Cardiac fibroblast (primary cell): ENCODE results near the gene EEF2.
"Not testable (repeated sequence)": the region's sequence is repeated elsewhere in the genome, so short reads cannot be mapped to it uniquely, and the experiment has no call there.

Source experiments
- DNase-seq, 2 donors: peaks; one replicate each; pipeline versions ENCODE4 v3.0.0 to v3.0.0-alpha.2; 2010; ENCODE audit warnings: low read depth in 2 of 2
- H3K4me3 ChIP-seq, 2 donors: replicated peaks in 1 of 2; 1 replicate in 1 of 2; 2 replicates in 1 of 2; pipeline ENCODE4 v1.5.1; 2011; ENCODE audit warnings: low read depth in 2 of 2, low read length in 2 of 2, mild to moderate bottlenecking in 2 of 2, moderate library complexity in 1 of 2
- TF ChIP-seq, protein P1 (sequence below): IDR thresholded peaks from one replicate; pipeline ENCODE4 v1.5.1; 2011; ENCODE audit warnings: low read depth, mild to moderate bottlenecking, low read length, inconsistent platforms

EEF2 gene

DNA sequence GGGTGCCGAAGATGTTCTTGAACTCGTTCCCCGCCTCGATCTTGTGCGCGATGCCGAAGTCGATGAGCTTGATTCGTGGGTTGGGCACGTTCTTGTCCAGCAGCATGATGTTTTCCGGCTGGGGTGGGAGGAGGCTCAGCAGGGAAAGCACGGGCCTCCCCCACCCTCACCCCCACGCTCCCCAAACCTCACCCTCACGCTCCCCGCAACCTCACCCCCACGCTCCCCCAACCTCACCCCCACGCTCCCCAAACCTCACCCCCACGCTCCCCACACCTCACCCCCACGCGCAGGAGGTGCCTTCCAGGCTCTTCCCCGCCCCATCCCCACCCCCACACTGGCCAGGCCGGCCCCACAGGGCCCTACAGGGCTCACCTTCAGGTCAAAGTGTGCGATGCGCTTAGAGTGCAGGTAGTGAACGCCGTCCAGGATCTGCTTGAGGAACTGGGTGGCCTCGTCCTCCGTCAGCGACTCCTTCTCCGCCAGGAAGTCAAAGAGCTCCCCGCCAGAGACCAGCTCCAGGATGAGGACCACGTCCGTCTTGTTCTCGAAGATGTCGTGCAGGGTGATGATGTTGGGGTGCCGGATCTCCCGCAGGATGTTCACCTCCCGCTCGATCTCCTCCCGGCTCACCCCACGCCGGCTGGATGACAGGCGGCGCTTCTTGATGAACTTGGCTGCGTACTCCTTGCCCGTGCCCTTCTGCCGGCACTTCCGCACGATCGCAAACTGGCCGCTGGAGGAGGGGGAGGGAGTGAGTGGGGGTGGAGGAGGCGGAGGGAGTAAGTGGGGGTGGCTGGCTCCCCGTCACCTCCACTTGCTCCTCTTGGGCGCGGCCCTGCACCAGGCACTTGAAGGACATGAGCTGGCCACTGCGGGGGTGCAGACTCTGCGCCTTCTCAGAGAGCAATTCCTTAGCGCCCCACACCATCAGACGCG, 20.7 kb downstream of the EEF2 start:
- TF ChIP-seq, protein P1, sequence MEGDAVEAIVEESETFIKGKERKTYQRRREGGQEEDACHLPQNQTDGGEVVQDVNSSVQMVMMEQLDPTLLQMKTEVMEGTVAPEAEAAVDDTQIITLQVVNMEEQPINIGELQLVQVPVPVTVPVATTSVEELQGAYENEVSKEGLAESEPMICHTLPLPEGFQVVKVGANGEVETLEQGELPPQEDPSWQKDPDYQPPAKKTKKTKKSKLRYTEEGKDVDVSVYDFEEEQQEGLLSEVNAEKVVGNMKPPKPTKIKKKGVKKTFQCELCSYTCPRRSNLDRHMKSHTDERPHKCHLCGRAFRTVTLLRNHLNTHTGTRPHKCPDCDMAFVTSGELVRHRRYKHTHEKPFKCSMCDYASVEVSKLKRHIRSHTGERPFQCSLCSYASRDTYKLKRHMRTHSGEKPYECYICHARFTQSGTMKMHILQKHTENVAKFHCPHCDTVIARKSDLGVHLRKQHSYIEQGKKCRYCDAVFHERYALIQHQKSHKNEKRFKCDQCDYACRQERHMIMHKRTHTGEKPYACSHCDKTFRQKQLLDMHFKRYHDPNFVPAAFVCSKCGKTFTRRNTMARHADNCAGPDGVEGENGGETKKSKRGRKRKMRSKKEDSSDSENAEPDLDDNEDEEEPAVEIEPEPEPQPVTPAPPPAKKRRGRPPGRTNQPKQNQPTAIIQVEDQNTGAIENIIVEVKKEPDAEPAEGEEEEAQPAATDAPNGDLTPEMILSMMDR, result no peak
- DNase-seq, result no peak
- H3K4me3 ChIP-seq, result no peak overlapping the region

DNA sequence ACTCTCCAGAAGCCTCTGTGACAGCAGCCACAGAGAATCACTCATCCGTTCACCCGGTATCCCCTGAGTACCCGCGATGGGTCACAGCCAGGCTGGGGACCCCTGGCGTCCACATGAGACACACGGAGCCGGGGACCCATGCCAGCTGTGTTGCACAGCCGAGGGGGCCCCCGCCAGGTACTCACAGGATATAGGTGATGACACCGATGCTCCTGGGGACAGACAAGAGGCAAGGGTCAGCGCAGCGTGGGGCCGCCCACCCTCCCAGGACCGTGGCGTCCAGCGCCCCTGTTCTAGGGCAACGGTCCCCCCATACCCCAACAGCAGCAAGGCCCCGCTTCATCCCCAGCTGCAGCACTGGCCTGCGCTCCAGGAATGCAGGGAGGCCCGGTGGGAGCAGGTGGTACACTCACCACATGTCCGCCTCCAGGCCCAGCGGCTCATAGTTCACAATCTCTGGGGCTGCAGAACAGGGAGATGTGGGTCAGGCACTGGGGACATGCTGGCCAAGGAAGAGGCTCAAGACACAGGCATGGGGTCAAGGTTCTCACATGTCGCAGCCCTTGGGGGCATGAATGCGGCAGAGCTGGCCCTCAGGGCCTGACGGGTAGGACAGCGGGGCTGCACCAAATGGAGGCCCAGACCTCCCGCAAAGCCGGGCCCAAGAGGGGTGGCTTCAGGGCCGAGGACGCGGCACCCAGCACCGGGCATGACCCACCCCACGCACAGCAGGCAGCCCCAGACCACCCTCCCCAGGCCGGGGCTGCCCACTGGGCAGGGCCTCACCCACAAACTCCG, 21.6 kb downstream of the EEF2 start:
- no peak for DNase-seq
- no peak overlapping the region for H3K4me3 ChIP-seq
- TF ChIP-seq, protein P1, result no peak

DNA sequence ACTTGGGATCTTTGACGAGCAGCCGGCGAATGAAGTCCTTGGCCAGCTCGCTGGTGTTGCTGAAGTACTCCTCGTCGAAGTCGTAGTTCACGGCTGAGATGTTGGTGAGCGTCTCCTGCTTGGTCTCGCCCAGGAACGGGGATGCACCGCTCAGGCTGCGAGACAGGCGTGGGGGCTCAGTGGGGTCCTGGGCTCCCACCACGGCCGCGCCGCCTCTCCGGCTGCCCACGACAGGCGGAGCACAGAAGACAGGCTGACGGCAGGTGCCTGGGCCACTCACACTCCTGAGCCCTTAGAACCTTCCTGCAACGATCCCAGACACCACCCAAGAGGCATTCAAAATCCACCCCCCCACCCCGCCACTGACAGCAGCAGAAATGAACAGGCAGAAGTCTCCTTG, 24.3 kb downstream of the EEF2 start:
- DNase-seq, result no peak
- TF ChIP-seq, protein P1, result no peak
- no peak overlapping the region for H3K4me3 ChIP-seq

DNA sequence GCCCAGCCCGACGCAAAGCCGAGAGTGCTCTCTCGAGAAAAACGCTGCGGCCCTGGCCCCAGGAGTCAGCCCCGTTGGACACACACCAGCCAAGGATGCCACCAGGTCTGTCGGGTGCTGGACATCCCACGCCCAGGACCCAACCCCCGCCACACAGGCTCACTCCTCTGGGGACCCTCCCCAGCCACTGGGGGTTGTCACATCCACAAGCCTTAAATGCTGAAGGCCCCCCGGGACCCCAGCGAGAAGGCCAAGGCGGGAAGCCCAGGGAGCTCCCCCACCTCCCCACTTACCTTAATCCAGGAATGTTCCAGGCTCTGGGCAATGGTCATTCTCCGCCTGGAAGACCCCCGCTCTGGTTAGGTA, 25.5 kb downstream of the EEF2 start:
- DNase-seq, result no peak
- no peak overlapping the region for H3K4me3 ChIP-seq
- TF ChIP-seq, protein P1, result no peak

DNA sequence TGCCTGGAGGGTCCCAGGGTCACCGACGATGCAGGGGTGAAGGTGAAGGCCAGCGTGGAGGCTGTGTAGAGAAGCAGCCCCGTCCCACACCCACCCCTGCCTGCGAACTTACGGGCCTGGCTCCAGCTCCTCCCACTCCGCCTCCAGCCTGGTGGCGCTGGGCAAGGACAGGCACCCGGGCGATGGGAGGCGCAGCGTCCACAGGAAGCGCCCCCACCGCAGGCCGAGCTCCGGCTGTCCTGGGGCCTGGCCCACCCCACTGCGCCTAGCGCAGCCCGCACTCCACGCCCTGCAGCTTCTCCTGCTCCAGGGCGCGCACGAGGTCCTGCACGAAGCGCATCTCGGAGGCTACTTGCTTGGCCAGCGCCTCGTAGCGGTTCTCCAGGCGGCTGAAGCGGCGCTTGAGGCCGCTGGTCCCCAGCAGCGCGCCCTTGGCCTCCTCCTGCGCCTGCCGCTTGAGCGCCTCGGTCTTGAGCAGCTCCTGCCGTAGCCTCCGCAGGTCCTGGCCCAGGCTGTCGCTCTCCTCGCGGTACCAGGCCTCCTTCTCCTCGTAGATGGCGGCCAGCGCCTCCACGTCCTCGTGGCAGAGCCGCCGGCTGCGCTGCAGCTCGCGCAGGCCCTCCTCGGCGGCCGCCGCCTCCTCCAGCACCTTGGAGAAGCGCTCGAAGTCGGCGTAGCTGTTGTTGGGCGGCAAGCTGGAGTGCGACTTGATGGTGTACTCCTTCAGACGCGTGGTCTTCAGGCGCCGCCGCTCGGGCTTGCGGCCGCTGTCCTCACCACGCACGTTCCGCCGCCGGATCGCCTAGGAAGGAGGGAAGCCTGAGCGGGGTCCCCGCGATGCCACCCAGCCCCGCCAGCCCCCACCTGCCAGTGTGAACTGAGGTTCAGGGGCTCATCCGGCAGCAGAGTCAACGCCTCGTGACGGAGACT, 26.2 kb downstream of the EEF2 start:
- no peak overlapping the region for H3K4me3 ChIP-seq
- TF ChIP-seq, protein P1, result no peak
- no peak for DNase-seq

DNA sequence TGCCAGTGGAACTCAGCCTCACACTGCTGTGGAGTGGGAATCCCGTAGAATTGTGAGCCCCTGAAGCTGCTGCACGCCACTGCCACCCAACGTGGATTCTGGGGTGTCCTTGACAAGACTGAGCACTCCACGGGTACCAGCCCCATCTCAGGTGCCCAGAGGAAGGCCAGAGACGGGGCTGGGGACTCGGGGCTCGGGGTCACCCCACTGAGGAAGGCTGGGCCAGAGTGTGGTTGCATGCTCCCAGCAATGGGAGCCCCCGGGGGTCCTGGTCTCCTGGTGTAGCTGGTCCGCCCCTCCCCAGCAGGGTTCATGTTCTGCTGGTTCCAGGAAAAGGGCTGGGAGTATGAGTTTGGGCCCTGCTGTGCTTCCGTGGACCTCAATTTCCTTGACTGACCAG, 29.6 kb downstream of the EEF2 start:
- H3K4me3 ChIP-seq, result no peak overlapping the region
- TF ChIP-seq, protein P1, result no peak
- DNase-seq, result no peak

DNA sequence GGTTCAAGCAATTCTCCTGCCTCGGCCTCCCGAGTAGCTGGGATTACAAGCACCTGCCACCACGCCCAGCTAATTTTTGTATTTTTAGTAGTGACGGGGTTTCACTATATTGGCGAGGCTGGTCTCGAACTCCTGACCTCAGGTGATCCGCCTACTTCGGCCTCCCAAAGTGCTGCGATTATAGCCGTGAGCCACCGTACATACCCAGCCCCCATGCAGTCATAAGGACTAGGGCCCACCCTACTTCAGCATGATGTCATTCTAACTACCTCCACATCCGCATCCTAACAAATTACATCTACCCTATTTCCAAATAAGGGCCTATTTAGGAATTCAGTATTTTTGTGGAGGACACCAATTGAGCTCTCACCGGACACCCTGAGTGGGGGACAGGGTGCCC, 30.0 kb downstream of the EEF2 start:
- DNase-seq, H3K4me3 ChIP-seq: not testable (repeated sequence)
